Measurements from ENCODE around the gene NTMT2.
"Not testable (repeated sequence)": the region's sequence is repeated elsewhere in the genome, so short reads cannot be mapped to it uniquely, and the experiment has no call there.

The NTMT2 gene

GRCh38 chr1:170145770-170146676 is at the start of gene NTMT2:
NTMT2 (plus strand) TSS chr1:170145959; CDS start chr1:170146108, 149 bp downstream.
- ATAC-seq = no peak

- ATAC-seq = no peak
Measured at GRCh38 chr1:170095976-170096748, 49.6 kb upstream of the NTMT2 start.

GRCh38 chr1:170096806-170097340 is 48.9 kb upstream of the NTMT2 start:
- no peak for ATAC-seq

GRCh38 chr1:170097449-170097948 is 48.3 kb upstream of the NTMT2 start:
- ATAC-seq = no peak

GRCh38 chr1:170113140-170113539 is 32.6 kb upstream of the NTMT2 start:
- not testable (repeated sequence) for ATAC-seq

- ATAC-seq = no peak
Measured at GRCh38 chr1:170114906-170115305, 30.9 kb upstream of the NTMT2 start.

- no peak for ATAC-seq
Measured at GRCh38 chr1:170122366-170122765, 23.4 kb upstream of the NTMT2 start.

GRCh38 chr1:170125269-170125668 is 20.5 kb upstream of the NTMT2 start:
- ATAC-seq = no peak

GRCh38 chr1:170126696-170127095 is 19.1 kb upstream of the NTMT2 start:
- peak; percentile 25 to 43 for ATAC-seq

- no peak for ATAC-seq
Measured at GRCh38 chr1:170131450-170131849, 14.3 kb upstream of the NTMT2 start.

GRCh38 chr1:170131984-170132383 is 13.8 kb upstream of the NTMT2 start:
- no peak for ATAC-seq

- no peak for ATAC-seq
Measured at GRCh38 chr1:170133766-170134495, 11.8 kb upstream of the NTMT2 start.

GRCh38 chr1:170134521-170134920 is 11.2 kb upstream of the NTMT2 start:
- no peak for ATAC-seq

GRCh38 chr1:170140371-170140770 is 5.4 kb upstream of the NTMT2 start:
- ATAC-seq = no peak

GRCh38 chr1:170145061-170145460 is 698 bp upstream of the NTMT2 start:
- no peak for ATAC-seq

- no peak for ATAC-seq
Measured at GRCh38 chr1:170146720-170147263, 1.0 kb downstream of the NTMT2 start.

- ATAC-seq = no peak
Measured at GRCh38 chr1:170149241-170149640, 3.5 kb downstream of the NTMT2 start.

- ATAC-seq = no peak
Measured at GRCh38 chr1:170150016-170150415, 4.3 kb downstream of the NTMT2 start.

- ATAC-seq = no peak
Measured at GRCh38 chr1:170150921-170151320, 5.2 kb downstream of the NTMT2 start.

GRCh38 chr1:170153417-170153816 is 7.7 kb downstream of the NTMT2 start:
- no peak for ATAC-seq

- no peak for ATAC-seq
Measured at GRCh38 chr1:170155055-170155454, 9.3 kb downstream of the NTMT2 start.

- ATAC-seq = no peak
Measured at GRCh38 chr1:170156594-170156993, 10.8 kb downstream of the NTMT2 start.
